HFFc6 (cell line): ENCODE data around the gene TEX261. TPM values are rescaled to one million over a fixed set of nuclear protein-coding genes. Genes with fewer than 3 reads are reported as not detected.

Experiments
- DNase-seq: peaks from one replicate; pipeline ENCODE4 v3.0.0-alpha.2; 2018
- H3K27ac Mint-ChIP-seq: 2 replicates; pipeline ENCODE4 v1.8.0; 2020; ENCODE audit warnings: mild to moderate bottlenecking, mixed read lengths
- H3K27me3 Mint-ChIP-seq: 2 replicates; pipeline ENCODE4 v1.8.0; 2021; ENCODE audit warnings: mild to moderate bottlenecking, moderate library complexity, mixed read lengths; ENCODE audit not compliant: insufficient read depth
- H3K36me3 Mint-ChIP-seq: 2 replicates; pipeline ENCODE4 v1.8.0; 2021; ENCODE audit warnings: low read depth, mixed read lengths
- H3K4me1 Mint-ChIP-seq: 2 replicates; pipeline ENCODE4 v1.8.0; 2020; ENCODE audit warnings: low read depth, mixed read lengths
- H3K4me3 Mint-ChIP-seq: 2 replicates; pipeline ENCODE4 v1.8.0; 2020; ENCODE audit warnings: mild to moderate bottlenecking, moderate library complexity, mixed read lengths
- H3K9me3 Mint-ChIP-seq: 2 replicates; pipeline ENCODE4 v1.8.0; 2020; ENCODE audit warnings: mild to moderate bottlenecking, mixed read lengths
- CTCF ChIP-seq: fragments of 200-600 bp; sonication (generic); IDR thresholded peaks from 2 replicates; pipeline ENCODE4 v1.5.0; 2021; ENCODE audit warnings: antibody characterized with exemption, mild to moderate bottlenecking
- total RNA-seq, 6 experiments: library from RNA; stranded (reverse); fragmentation: NEBNext Ultra II Directional; extraction: Animal tissue kit (Norgen Biotek cat#: 25700); gene quantifications; 2 replicates in 1 of 6; 3 replicates in 5 of 6; pipeline ENCODE4 v1.2.3, GENCODE V29; 2021

The TEX261 gene
- total RNA-seq, 6 experiments from 2014 or later = 91.6 to 129 (median 103) TPM

GRCh38 chr2:70936979-70937811 lies 57.5 kb downstream of the TEX261 start:
- Mint-ChIP-seq H3K9me3 (no peaks in the 10 kb centered on the region), H3K36me3 (no peaks in the 10 kb centered on the region), H3K27ac (no peak overlapping the region), H3K4me3 (no peak overlapping the region), H3K4me1 (no peaks in the 10 kb centered on the region), H3K27me3 (peaks cover 16% of the 10 kb centered on the region)
- DNase-seq = peak; percentile 9
- TF ChIP-seq CTCF = no peak

- Mint-ChIP-seq H3K4me1 (no peaks in the 10 kb centered on the region), H3K9me3 (no peaks in the 10 kb centered on the region), H3K27me3 (peaks cover 16% of the 10 kb centered on the region), H3K27ac (no peak overlapping the region), H3K4me3 (no peak overlapping the region), H3K36me3 (no peaks in the 10 kb centered on the region)
- DNase-seq = no peak
- no peak for TF ChIP-seq CTCF
These were observed 58.3 kb downstream of the TEX261 start for GRCh38 chr2:70936165-70936978.

Other genes with a start within 250 kb of the TEX261 start
- gene ADD2, start 226.7 kb downstream of the TEX261 start, total RNA-seq = not detected
- not detected for gene FIGLA, start 204.2 kb downstream of the TEX261 start, total RNA-seq
- not detected for gene CLEC4F, start 174.3 kb downstream of the TEX261 start, total RNA-seq
- not detected for gene CD207, start 159.1 kb downstream of the TEX261 start, total RNA-seq
- 1 to 10 TPM; 1.1 to 2.8 (median 1.4) TPM for gene VAX2, start 94.3 kb downstream of the TEX261 start, total RNA-seq
- under 1 TPM in 3 of 6 experiments, not detected in 3; 0.22 to 0.66 (median 0.57) TPM for gene ATP6V1B1, start 59.0 kb downstream of the TEX261 start, total RNA-seq
- gene ANKRD53, start 16.2 kb downstream of the TEX261 start, total RNA-seq = 1 to 10 TPM in 3 of 6 experiments, under 1 TPM in 3; 0.64 to 1.1 (median 0.85) TPM
- 100 to 1,000 TPM in 3 of 6 experiments, 10 to 100 TPM in 3; 97.3 to 121 (median 101) TPM for gene NAGK, start 73.8 kb upstream of the TEX261 start, total RNA-seq
- gene MCEE, start 135.4 kb upstream of the TEX261 start, total RNA-seq = 10 to 100 TPM; 10.3 to 15.5 (median 14.4) TPM
- 10 to 100 TPM; 27.7 to 39.5 (median 36.5) TPM for gene MPHOSPH10, start 135.8 kb upstream of the TEX261 start, total RNA-seq
- gene PAIP2B, start 232.2 kb upstream of the TEX261 start, total RNA-seq = under 1 TPM; 0.11 to 0.40 (median 0.20) TPM